RWPE1 (cell line): ENCODE results near the gene ANO1.
"Not testable (repeated sequence)": the region's sequence is repeated elsewhere in the genome, so short reads cannot be mapped to it uniquely, and the experiment has no call there.

ENCODE experiments used
- CTCF ChIA-PET: fragments of 350-600 bp; sonication (Branson Sonifier 250); formaldehyde crosslinking; extraction: SDS; loops from one replicate; lab custom pipeline; 2021; lab: Yijun Ruan, JAX
- POLR2A ChIA-PET: fragments of 400-600 bp; formaldehyde crosslinking; extraction: SDS; loops from one replicate; lab custom pipeline; 2020; ENCODE audit warnings: antibody characterized with exemption; ENCODE audit not compliant: low non-redundant PET; lab: Yijun Ruan, JAX
- DNase-seq: peaks from one replicate; pipeline ENCODE4 v3.0.0; 2012; ENCODE audit warnings: low spot score
- H3K27ac ChIP-seq: fragments of 450-650 bp; 2 replicates; pipeline ENCODE4 v1.5.1; 2017
- CTCF ChIP-seq: fragments of 450-650 bp; conservative IDR thresholded peaks from 2 replicates; pipeline ENCODE4 v1.5.1; 2017; ENCODE audit warnings: low read depth, mild to moderate bottlenecking

The ANO1 gene

GRCh38 chr11:70032943-70033710, 45.0 kb upstream of the ANO1 start:
- ChIA-PET POLR2A (no interaction called here), CTCF (no interaction called here)
- no peak overlapping the region for H3K27ac ChIP-seq
- no peak for TF ChIP-seq CTCF
- DNase-seq: no peak

GRCh38 chr11:70033711-70034070, 44.4 kb upstream of the ANO1 start:
- CTCF ChIA-PET: no interaction called here
- POLR2A ChIA-PET: no interaction called here
- DNase-seq: no peak
- TF ChIP-seq CTCF: no peak
- no peak overlapping the region for H3K27ac ChIP-seq

- POLR2A ChIA-PET: no interaction called here
- no peak for DNase-seq
- TF ChIP-seq CTCF: no peak
- H3K27ac ChIP-seq: no peak overlapping the region
- CTCF ChIA-PET: no interaction called here
These were observed 43.3 kb upstream of the ANO1 start for GRCh38 chr11:70034740-70035365.

GRCh38 chr11:70035665-70036064, 42.5 kb upstream of the ANO1 start:
- POLR2A ChIA-PET: not testable (repeated sequence)
- CTCF ChIA-PET: interaction anchor here (0.6 kb wide), 1 partner anchor 61 kb away, joined by 3 read pairs; no protein-coding TSS in a partner anchor

GRCh38 chr11:70036971-70037882, 40.9 kb upstream of the ANO1 start:
- CTCF ChIA-PET: no interaction called here
- POLR2A ChIA-PET: no interaction called here
- no peak overlapping the region for H3K27ac ChIP-seq
- no peak for DNase-seq
- TF ChIP-seq CTCF: no peak

More at GRCh38 chr11:70035665-70036064, 42.5 kb upstream of the ANO1 start:
- H3K27ac ChIP-seq, DNase-seq: not testable (repeated sequence)

GRCh38 chr11:70038034-70038834, 39.9 kb upstream of the ANO1 start:
- POLR2A ChIA-PET: no interaction called here
- H3K27ac ChIP-seq: no peak overlapping the region
- no peak for DNase-seq
- TF ChIP-seq CTCF: no peak
- CTCF ChIA-PET: no interaction called here
